Kidney (tissue), 14 donors: ENCODE measurements around the gene ZFAND3. TPM values are rescaled to one million over a fixed set of nuclear protein-coding genes. Genes with fewer than 3 reads are reported as not detected.
A peak's percentile ranks its signal among the peaks of the same experiment; 100 is the strongest.

Source experiments
- DNase-seq, 5 donors: peaks; one replicate each; pipeline ENCODE4 v3.0.0-alpha.2; 2013 to 2020
- FAIRE-seq: peaks from 2 replicates; lab custom pipeline; 2012; peaks lifted over from hg19 to GRCh38; lab: Jason Lieb, UNC
- H3K27ac ChIP-seq, 2 donors: one replicate each; pipeline ENCODE4 v1.7.0; 2013; ENCODE audit warnings: low read depth in 2 of 2, low read length in 2 of 2, inconsistent platforms in 1 of 2
- H3K27me3 ChIP-seq: one replicate; pipeline ENCODE4 v1.7.1; 2013; ENCODE audit warnings: low read length, inconsistent platforms; ENCODE audit not compliant: control insufficient read depth, insufficient read depth
- H3K36me3 ChIP-seq, 3 donors: one replicate each; pipeline versions ENCODE4 v1.7.0 to v1.7.1; 2013; ENCODE audit warnings: low read length in 3 of 3, control low read depth in 1 of 3, inconsistent platforms in 1 of 3; ENCODE audit not compliant: insufficient read depth in 3 of 3, control insufficient read depth in 2 of 3
- H3K4me1 ChIP-seq, 3 donors: one replicate each; pipeline versions ENCODE4 v1.7.0 to v1.7.1; 2013; ENCODE audit warnings: low read length in 3 of 3, inconsistent platforms in 1 of 3, low read depth in 1 of 3; ENCODE audit not compliant: control insufficient read depth in 2 of 3, insufficient read depth in 2 of 3
- H3K4me3 ChIP-seq, 3 donors: one replicate each; pipeline versions ENCODE4 v1.7.0 to v1.8.1; 2013; ENCODE audit warnings: low read length in 3 of 3, control low read depth in 1 of 3, inconsistent platforms in 1 of 3
- H3K9ac ChIP-seq, 3 donors: one replicate each; pipeline versions ENCODE4 v1.7.0 to v1.7.1; 2013; ENCODE audit warnings: low read length in 3 of 3, control low read depth in 1 of 3, inconsistent platforms in 1 of 3
- H3K9me3 ChIP-seq, 3 donors: one replicate each; pipeline versions ENCODE4 v1.7.0 to v1.7.1; 2013; ENCODE audit warnings: low read length in 3 of 3, control low read depth in 1 of 3, inconsistent platforms in 1 of 3; ENCODE audit not compliant: control insufficient read depth in 2 of 3, insufficient read depth in 1 of 3
- intact Hi-C: fragments of 100-400 bp; cut with DNase I; formaldehyde crosslinking; loops from one replicate; pipeline ENCODE4 v1.11.1; 2022
- polyA plus RNA-seq: library from polyadenylated mRNA; stranded (reverse); fragments of 350-450 nt; fragmentation: Illumina TruSeq; extraction: RNeasy Lipid Tissue Mini Kit (QIAGEN cat#74804); gene quantifications from one replicate; pipeline ENCODE4 v1.2.3, GENCODE V29; 2014; ENCODE audit warnings: low read depth, low replicate concordance; ENCODE audit not compliant: insufficient read depth
- total RNA-seq: library from RNA; stranded (reverse); fragmentation: NEBNext Ultra II Directional; extraction: Animal tissue kit (Norgen Biotek cat#: 25700); gene quantifications from one replicate; pipeline ENCODE4 v1.2.1, GENCODE V29; 2021
- TF ChIP-seq, protein P1 (sequence below): IDR thresholded peaks from 3 replicates; pipeline ENCODE4 v1.5.1; 2012; ENCODE audit warnings: mild to moderate bottlenecking, moderate library complexity, borderline replicate concordance; ENCODE audit not compliant: insufficient read depth; ENCODE audit errors: extremely low read depth
- donor health status: control.
- donor health status: control.
- donor health status: control.
- donor health status: control.
- donor health status: control.
- donor health status: DM: yes; HTN: yes; CAD: no.
- donor health status: Normal renal cell carcinoma (clear cell type).

Gene ZFAND3
- total and polyA plus RNA-seq, 2 donors from 2014 or later, result 44.6 to 104 TPM

DNA sequence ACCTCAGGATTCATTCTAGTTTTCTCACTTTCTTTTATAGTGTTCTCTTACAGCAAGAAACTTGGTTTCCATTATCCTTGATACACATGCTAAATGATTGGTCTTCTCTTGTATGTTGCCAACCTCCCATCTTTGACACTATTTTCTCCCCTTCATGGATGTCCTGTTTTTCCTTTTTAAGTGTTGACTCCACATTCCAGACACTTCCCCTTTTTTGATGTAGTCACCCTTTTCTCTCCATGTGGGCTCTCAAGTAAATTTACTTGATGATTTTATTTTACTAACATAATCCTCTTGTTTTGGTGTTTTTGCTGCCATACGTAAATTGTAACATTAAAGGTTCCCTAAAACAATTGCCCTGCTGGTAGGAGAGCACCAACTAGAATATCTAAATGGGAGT is 148.1 kb downstream of the ZFAND3 start:
- H3K36me3 ChIP-seq, result no peaks in the 10 kb centered on the region
- FAIRE-seq, result no peak
- intact Hi-C loops, result no loop called here
- H3K9me3 ChIP-seq, result no peaks in the 10 kb centered on the region
- no peak overlapping the region for H3K9ac ChIP-seq
- no peak overlapping the region for H3K27ac ChIP-seq
- H3K4me3 ChIP-seq, result no peak overlapping the region
- TF ChIP-seq, protein P1, sequence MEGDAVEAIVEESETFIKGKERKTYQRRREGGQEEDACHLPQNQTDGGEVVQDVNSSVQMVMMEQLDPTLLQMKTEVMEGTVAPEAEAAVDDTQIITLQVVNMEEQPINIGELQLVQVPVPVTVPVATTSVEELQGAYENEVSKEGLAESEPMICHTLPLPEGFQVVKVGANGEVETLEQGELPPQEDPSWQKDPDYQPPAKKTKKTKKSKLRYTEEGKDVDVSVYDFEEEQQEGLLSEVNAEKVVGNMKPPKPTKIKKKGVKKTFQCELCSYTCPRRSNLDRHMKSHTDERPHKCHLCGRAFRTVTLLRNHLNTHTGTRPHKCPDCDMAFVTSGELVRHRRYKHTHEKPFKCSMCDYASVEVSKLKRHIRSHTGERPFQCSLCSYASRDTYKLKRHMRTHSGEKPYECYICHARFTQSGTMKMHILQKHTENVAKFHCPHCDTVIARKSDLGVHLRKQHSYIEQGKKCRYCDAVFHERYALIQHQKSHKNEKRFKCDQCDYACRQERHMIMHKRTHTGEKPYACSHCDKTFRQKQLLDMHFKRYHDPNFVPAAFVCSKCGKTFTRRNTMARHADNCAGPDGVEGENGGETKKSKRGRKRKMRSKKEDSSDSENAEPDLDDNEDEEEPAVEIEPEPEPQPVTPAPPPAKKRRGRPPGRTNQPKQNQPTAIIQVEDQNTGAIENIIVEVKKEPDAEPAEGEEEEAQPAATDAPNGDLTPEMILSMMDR, result no peak
- no peaks in the 10 kb centered on the region for H3K27me3 ChIP-seq
- DNase-seq, result no peak
- H3K4me1 ChIP-seq, result peaks cover 0 to 3% (median 0%) of the 10 kb centered on the region in 3 donors

DNA sequence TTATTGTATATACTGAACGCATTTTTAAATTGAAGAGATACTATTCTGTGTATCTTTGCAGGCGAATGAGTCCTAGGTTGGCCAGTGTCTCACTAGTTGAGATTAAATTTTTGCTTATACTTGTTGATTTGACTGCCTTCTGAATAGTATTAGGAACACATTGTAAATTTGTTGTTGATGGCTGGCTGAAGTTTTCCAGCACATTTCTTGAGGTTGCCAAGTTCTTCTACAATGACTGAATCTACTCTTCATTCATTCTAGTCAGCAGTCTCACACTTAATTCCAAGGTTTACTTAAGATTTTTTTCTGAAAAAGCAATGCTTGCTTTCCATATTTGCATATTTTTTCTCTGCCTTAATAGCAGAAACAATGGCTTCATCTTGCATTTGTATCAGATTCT is 151.7 kb downstream of the ZFAND3 start:
- DNase-seq, result no peak
- no peak overlapping the region for H3K4me3 ChIP-seq

DNA sequence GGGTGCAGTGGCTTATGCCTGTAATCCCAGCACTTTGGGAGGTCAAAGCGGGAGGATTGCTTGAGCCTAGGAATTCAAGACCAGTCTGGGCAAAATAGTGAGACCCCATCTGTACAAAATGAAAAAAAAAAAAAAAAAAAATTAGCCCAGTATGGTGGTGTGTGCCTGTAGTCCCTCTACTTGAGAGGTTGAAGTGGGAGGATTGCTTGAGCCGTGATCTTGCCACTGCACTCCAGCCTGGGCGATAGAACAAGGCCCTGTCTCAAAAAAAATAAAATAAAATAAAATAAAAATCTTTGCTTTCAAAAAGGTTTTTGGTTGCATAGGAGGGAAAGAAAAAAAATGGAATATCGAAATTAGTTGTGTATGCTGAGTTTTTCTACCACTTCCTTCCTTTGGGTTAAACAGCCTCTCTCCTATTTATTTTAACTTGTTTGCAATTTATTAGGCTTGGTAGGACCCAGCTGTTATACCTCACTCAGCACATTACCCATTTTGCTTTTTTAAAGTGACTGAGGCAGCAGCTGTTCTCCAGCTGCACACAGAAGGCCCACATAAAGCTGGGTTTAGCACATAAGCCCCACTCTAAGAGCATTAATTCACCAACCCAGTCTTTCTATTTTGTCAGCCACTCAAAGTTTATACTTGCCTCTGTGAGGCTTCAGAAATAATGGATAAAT is 152.3 kb downstream of the ZFAND3 start:
- intact Hi-C loops, result no loop called here
- H3K9me3 ChIP-seq, result peaks cover 0 to 10% (median 3%) of the 10 kb centered on the region in 3 donors
- no peak for FAIRE-seq
- H3K36me3 ChIP-seq, result no peaks in the 10 kb centered on the region
- H3K4me3 ChIP-seq, result no peak overlapping the region
- H3K27me3 ChIP-seq, result no peaks in the 10 kb centered on the region
- TF ChIP-seq, protein P1, result no peak
- no peak overlapping the region for H3K27ac ChIP-seq
- no peak overlapping the region for H3K9ac ChIP-seq
- peak in 4 of 5 donors; percentile 13 to 89 (median 44) for DNase-seq
- peaks cover 0 to 3% (median 0%) of the 10 kb centered on the region in 3 donors for H3K4me1 ChIP-seq

More for the DNA sequence above, 151.7 kb downstream of the ZFAND3 start:
- FAIRE-seq, result no peak
- peaks cover 0 to 3% (median 0%) of the 10 kb centered on the region in 3 donors for H3K4me1 ChIP-seq
- TF ChIP-seq, protein P1, result no peak
- H3K27me3 ChIP-seq, result no peaks in the 10 kb centered on the region
- H3K9ac ChIP-seq, result no peak overlapping the region
- intact Hi-C loops, result no loop called here
- peaks cover 0 to 10% (median 3%) of the 10 kb centered on the region in 3 donors for H3K9me3 ChIP-seq
- no peak overlapping the region for H3K27ac ChIP-seq
- no peaks in the 10 kb centered on the region for H3K36me3 ChIP-seq
